ENCODE data around the gene ARL4C. TPM values are rescaled to one million over a fixed set of nuclear protein-coding genes. Genes with fewer than 3 reads are reported as not detected.
A peak's percentile ranks its signal among the peaks of the same experiment; 100 is the strongest.

ARL4C gene
- total and polyA plus RNA-seq, 4 donors, result 6.1 to 16.2 (median 10.9) TPM

DNA sequence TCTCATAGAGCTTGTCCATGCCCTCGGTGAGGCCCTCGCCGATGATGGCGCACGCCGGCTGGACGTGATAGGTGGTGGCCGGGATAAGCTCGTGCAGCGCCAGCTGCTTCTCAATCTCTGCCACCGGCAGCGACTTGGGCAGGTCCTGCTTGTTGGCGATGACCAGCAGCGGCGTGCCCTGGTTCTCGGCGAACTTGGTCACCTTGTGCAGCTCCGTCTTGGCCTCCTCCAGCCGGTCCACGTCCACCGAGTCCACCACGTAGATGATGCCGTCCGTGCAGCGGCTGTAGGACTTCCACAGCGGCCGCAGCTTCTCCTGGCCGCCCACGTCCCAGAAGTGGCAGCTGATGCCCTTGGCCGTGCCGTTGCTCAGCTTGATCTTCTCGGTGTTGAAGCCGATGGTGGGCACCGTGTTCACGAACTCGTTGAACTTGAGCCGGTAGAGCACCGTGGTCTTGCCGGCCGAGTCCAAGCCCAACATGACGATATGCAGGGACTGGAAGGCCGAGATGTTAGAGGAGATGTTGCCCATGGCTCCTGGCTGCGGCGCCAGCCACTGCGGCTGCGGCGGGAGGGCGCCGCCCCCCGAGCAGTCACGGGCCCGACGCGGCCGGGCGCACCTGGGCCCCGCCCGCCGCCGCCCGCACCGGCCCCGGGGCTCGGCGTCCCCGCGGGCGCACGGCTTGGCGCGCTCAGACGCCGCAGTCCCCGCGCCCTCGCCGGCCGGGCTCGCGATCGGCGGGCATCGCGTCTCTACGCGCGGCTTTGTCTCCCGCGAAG lies 636 bp downstream of the ARL4C start:
- peak; percentile 35 for ATAC-seq (ENCODE audit: insufficient read depth, low FRiP score)
- Histone ChIP-seq H3K9me3 (ENCODE audit: control insufficient read depth in 4 of 4, insufficient read depth in 3 of 4, low read length in 3 of 4) (no peaks in the 10 kb centered on the region), H3K27me3 (ENCODE audit: control insufficient read depth in 3 of 3, insufficient read depth in 3 of 3, low read length in 2 of 3) (peaks cover 0 to 3% (median 0%) of the 10 kb centered on the region in 3 donors), H3K36me3 (ENCODE audit: control insufficient read depth in 4 of 4, insufficient read depth in 4 of 4, low read length in 4 of 4) (no peaks in the 10 kb centered on the region), H3K4me3 (peak overlapping the region; percentile 53), H3K9ac (ENCODE audit: insufficient read depth in 1 of 2, low read length in 2 of 2) (peak overlapping the region; percentile 45 to 80), H3K4me1 (ENCODE audit: control insufficient read depth in 5 of 5, insufficient read depth in 5 of 5, low read length in 5 of 5) (peaks cover 0 to 33% (median 10%) of the 10 kb centered on the region in 5 donors), H3K27ac (ENCODE audit: low read depth in 1 of 2, low read length in 1 of 2) (peak overlapping the region in 1 of 2 donors; percentile 80)
- DNase-seq, result peak; percentile 51 to 56 (median 53)
- 1 to 2% methylated on average over 59 to 89 of the region's 89 CpGs for WGBS, 2 donors
- TF ChIP-seq CTCF (IDR thresholded peaks at IDR 0.05; ENCODE audit: control extremely low read depth, extremely low read depth), result no peak

- Histone ChIP-seq H3K27me3 (ENCODE audit: control insufficient read depth in 3 of 3, insufficient read depth in 3 of 3, low read length in 2 of 3) (peaks cover 0 to 3% (median 0%) of the 10 kb centered on the region in 3 donors), H3K4me3 (peak overlapping the region; percentile 53), H3K9me3 (ENCODE audit: control insufficient read depth in 4 of 4, insufficient read depth in 3 of 4, low read length in 3 of 4) (no peaks in the 10 kb centered on the region), H3K9ac (ENCODE audit: insufficient read depth in 1 of 2, low read length in 2 of 2) (peak overlapping the region; percentile 45 to 80), H3K4me1 (ENCODE audit: control insufficient read depth in 5 of 5, insufficient read depth in 5 of 5, low read length in 5 of 5) (peaks cover 0 to 33% (median 10%) of the 10 kb centered on the region in 5 donors), H3K27ac (ENCODE audit: low read depth in 1 of 2, low read length in 1 of 2) (peak overlapping the region in 1 of 2 donors; percentile 55), H3K36me3 (ENCODE audit: control insufficient read depth in 4 of 4, insufficient read depth in 4 of 4, low read length in 4 of 4) (no peaks in the 10 kb centered on the region)
- 7 to 8% methylated on average over 40 of the region's 40 CpGs for WGBS, 2 donors
- peak; percentile 21 to 44 (median 22) for DNase-seq
- no peak for ATAC-seq (ENCODE audit: insufficient read depth, low FRiP score)
- no peak for TF ChIP-seq CTCF (IDR thresholded peaks at IDR 0.05; ENCODE audit: control extremely low read depth, extremely low read depth)
Measured at GRCh38 chr2:234495251-234496054, 1.4 kb downstream of the ARL4C start.

DNA sequence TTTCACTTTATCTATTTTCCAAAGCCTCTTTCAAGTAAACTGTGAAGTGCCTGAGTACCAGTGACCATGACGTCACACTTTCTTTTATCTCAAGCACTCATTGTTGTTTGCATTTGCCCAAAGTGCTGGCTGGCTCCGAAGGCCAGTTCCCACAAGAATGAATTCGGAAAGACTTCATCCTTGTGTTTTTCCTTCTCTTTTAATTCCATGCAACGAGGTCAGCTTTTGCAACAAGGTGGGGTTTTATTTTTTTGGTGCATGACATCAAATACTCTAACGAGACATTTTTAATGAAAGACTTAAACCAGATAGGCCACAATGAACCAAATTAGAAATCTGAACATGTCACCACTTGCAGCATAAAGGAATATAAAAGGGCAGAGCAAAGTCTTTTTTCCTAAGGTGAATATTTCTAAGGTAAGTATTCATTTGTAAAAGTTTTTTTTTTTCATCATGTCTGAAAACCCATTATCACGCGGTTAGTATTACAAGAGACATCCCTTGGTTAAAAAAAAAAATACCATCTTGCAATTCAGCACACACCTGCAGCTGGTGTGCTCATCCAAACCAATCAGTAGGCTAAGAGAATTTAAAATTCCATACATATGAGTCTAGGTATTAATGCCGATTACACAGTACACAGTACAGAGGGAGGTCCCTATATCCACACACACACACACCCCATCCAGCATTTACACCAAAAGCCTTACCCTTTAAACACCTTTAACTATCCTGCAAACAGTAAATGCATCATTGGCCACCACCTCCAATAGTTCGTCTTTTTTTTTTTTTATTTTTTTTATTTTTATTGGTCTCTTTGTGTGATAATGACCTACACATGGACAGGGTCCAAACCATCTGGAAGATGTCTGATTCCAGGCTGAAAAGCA lies 2.3 kb downstream of the ARL4C start:
- no peak for TF ChIP-seq CTCF (IDR thresholded peaks at IDR 0.05; ENCODE audit: control extremely low read depth, extremely low read depth)
- WGBS, 2 donors, result 33 to 35% methylated on average over 9 of the region's 9 CpGs
- DNase-seq (peak; percentile 44 to 81 (median 76)), ATAC-seq (ENCODE audit: insufficient read depth, low FRiP score) (no peak)
- no peaks in the 10 kb centered on the region for H3K9me3 ChIP-seq (ENCODE audit: control insufficient read depth in 4 of 4, insufficient read depth in 3 of 4, low read length in 3 of 4)
- H3K27me3 ChIP-seq (ENCODE audit: control insufficient read depth in 3 of 3, insufficient read depth in 3 of 3, low read length in 2 of 3), result peaks cover 0 to 3% (median 0%) of the 10 kb centered on the region in 3 donors
- H3K27ac ChIP-seq (ENCODE audit: low read depth in 1 of 2, low read length in 1 of 2), result peak overlapping the region in 1 of 2 donors; percentile 55
- H3K36me3 ChIP-seq (ENCODE audit: control insufficient read depth in 4 of 4, insufficient read depth in 4 of 4, low read length in 4 of 4), result no peaks in the 10 kb centered on the region
- peaks cover 0 to 33% (median 10%) of the 10 kb centered on the region in 5 donors for H3K4me1 ChIP-seq (ENCODE audit: control insufficient read depth in 5 of 5, insufficient read depth in 5 of 5, low read length in 5 of 5)
- peak overlapping the region; percentile 53 for H3K4me3 ChIP-seq
- peak overlapping the region; percentile 18 to 44 for H3K9ac ChIP-seq (ENCODE audit: insufficient read depth in 1 of 2, low read length in 2 of 2)

Data from lung (tissue), 12 donors.